ENCODE results near the gene LILRB5. TPM values are rescaled to one million over a fixed set of nuclear protein-coding genes. Genes with fewer than 3 reads are reported as not detected.
"Not testable (repeated sequence)": the region's sequence is repeated elsewhere in the genome, so short reads cannot be mapped to it uniquely, and the experiment has no call there.

LILRB5 gene
- total RNA-seq, 1 donor from 2014 or later: 4.1 TPM

- DNase-seq: not testable (repeated sequence)
Observed at GRCh38 chr19:54242234-54242633, 14.8 kb downstream of the LILRB5 start.

GRCh38 chr19:54240372-54241336 is 16.4 kb downstream of the LILRB5 start:
- not testable (repeated sequence) for DNase-seq

- not testable (repeated sequence) for DNase-seq
Observed at GRCh38 chr19:54239491-54240371, 17.3 kb downstream of the LILRB5 start.

- no peak for DNase-seq
Observed at GRCh38 chr19:54233941-54234340, 23.1 kb downstream of the LILRB5 start.

GRCh38 chr19:54231077-54231931 is 25.8 kb downstream of the LILRB5 start:
- peak; percentile 24 for DNase-seq

GRCh38 chr19:54230031-54230430 is 27.0 kb downstream of the LILRB5 start:
- no peak for DNase-seq

- DNase-seq: no peak
Observed at GRCh38 chr19:54229146-54229545, 27.9 kb downstream of the LILRB5 start.

- not testable (repeated sequence) for DNase-seq
Observed at GRCh38 chr19:54224619-54225018, 32.5 kb downstream of the LILRB5 start.

GRCh38 chr19:54223937-54224281 is 33.2 kb downstream of the LILRB5 start:
- DNase-seq: not testable (repeated sequence)

- DNase-seq: not testable (repeated sequence)
Observed at GRCh38 chr19:54223277-54223936, 33.7 kb downstream of the LILRB5 start.

GRCh38 chr19:54222474-54223276 is 34.4 kb downstream of the LILRB5 start, which contains the start of gene LILRB3:
TSS of gene LILRB3 (minus strand) at chr19:54223007. CDS start at chr19:54222976, 31 bp downstream.
- not testable (repeated sequence) for DNase-seq

- DNase-seq: not testable (repeated sequence)
Observed at GRCh38 chr19:54221947-54222346, 35.1 kb downstream of the LILRB5 start.

GRCh38 chr19:54219702-54220101 is 37.4 kb downstream of the LILRB5 start:
- not testable (repeated sequence) for DNase-seq

GRCh38 chr19:54218960-54219661 is 38.0 kb downstream of the LILRB5 start:
- DNase-seq: no peak

- no peak for DNase-seq
Observed at GRCh38 chr19:54218259-54218658, 38.8 kb downstream of the LILRB5 start.

- not testable (repeated sequence) for DNase-seq
Observed at GRCh38 chr19:54217517-54218247, 39.4 kb downstream of the LILRB5 start.

GRCh38 chr19:54216869-54217268 is 40.2 kb downstream of the LILRB5 start:
- DNase-seq: no peak

GRCh38 chr19:54214734-54215133 is 42.3 kb downstream of the LILRB5 start:
- DNase-seq: not testable (repeated sequence)

- DNase-seq: not testable (repeated sequence)
Observed at GRCh38 chr19:54214217-54214616, 42.9 kb downstream of the LILRB5 start.

All from skin of body (tissue), 2 donors.